ENCODE measurements around the gene MYBL2.
"Not testable (repeated sequence)": the region's sequence is repeated elsewhere in the genome, so short reads cannot be mapped to it uniquely, and the experiment has no call there.

Gene MYBL2

GRCh38 chr20:43755390-43755789 is 88.5 kb downstream of the MYBL2 start:
- no peak for DNase-seq

GRCh38 chr20:43755851-43756250 is 88.9 kb downstream of the MYBL2 start:
- DNase-seq: no peak

- DNase-seq: not testable (repeated sequence)
Measured at GRCh38 chr20:43757888-43758287, 91.0 kb downstream of the MYBL2 start.

- DNase-seq: no peak
Measured at GRCh38 chr20:43761386-43762340, 94.7 kb downstream of the MYBL2 start.

- DNase-seq: no peak
Measured at GRCh38 chr20:43762911-43763310, 96.0 kb downstream of the MYBL2 start.

GRCh38 chr20:43765916-43766315 is 99.0 kb downstream of the MYBL2 start:
- no peak for DNase-seq
